Measurements from ENCODE around the gene TBX4. TPM values are rescaled to one million over a fixed set of nuclear protein-coding genes. Genes with fewer than 3 reads are reported as not detected.
A peak's percentile ranks its signal among the peaks of the same experiment; 100 is the strongest.

Gene TBX4
- total and polyA plus RNA-seq, 2 of the 13 experiments (the other 11 are each of a cell fraction or from before 2014, with no cell fraction given) = 0.11 to 1.1 TPM

- TF ChIP-seq BRCA1 (CRISPR knock-in tag; IDR thresholded peaks at IDR 0.05) (no peak), NR1H2 (CRISPR knock-in tag; IDR thresholded peaks at IDR 0.05; ENCODE audit: borderline replicate concordance, low read depth) (no peak), MTF1 (CRISPR knock-in tag; IDR thresholded peaks at IDR 0.05) (no peak), ZNF513 (CRISPR knock-in tag; conservative IDR thresholded peaks at IDR 0.05) (no peak), PTBP1 (IDR thresholded peaks at IDR 0.05; ENCODE audit: low read depth, low read length, poor library complexity, severe bottlenecking) (no peak), YEATS2 (CRISPR knock-in tag; IDR thresholded peaks at IDR 0.05; ENCODE audit: borderline replicate concordance) (no peak; the same call in 1 of the 2 replicates), POLR2AphosphoS5 (IDR thresholded peaks at IDR 0.05; ENCODE audit: low read depth, low read length) (no peak), ARID2 (CRISPR knock-in tag; IDR thresholded peaks at IDR 0.05; ENCODE audit: borderline replicate concordance) (no peak), ZNF20 (CRISPR knock-in tag; IDR thresholded peaks at IDR 0.05) (no peak), NFIC (IDR thresholded peaks at IDR 0.05; ENCODE audit: low read length) (no peak), IRX3 (CRISPR knock-in tag; IDR thresholded peaks at IDR 0.05; ENCODE audit: borderline replicate concordance, low read depth) (peak; percentile 80), SMAD1 (CRISPR knock-in tag; IDR thresholded peaks at IDR 0.05; ENCODE audit: borderline replicate concordance, low read depth) (no peak), ZNF451 (CRISPR knock-in tag; IDR thresholded peaks at IDR 0.05) (no peak), ASH2L (IDR thresholded peaks at IDR 0.05; ENCODE audit: insufficient read length, low read depth, low read length) (no peak), THAP7 (CRISPR knock-in tag; IDR thresholded peaks at IDR 0.05) (no peak), ZFP36L1 (CRISPR knock-in tag; IDR thresholded peaks at IDR 0.05) (no peak), ZNF777 (CRISPR knock-in tag; IDR thresholded peaks at IDR 0.05) (no peak; the same call in 1 of the 2 replicates), HNRNPLL (IDR thresholded peaks at IDR 0.05; ENCODE audit: low read depth, low read length, poor library complexity, severe bottlenecking) (peak; percentile 70), TFDP2 (CRISPR knock-in tag; IDR thresholded peaks at IDR 0.05) (0 out of 2 replicates have a peak, but pooled peaks have one; percentile 17), ZNF367 (CRISPR knock-in tag; IDR thresholded peaks at IDR 0.05; ENCODE audit: borderline replicate concordance) (no peak), DDIT3 (CRISPR knock-in tag; IDR thresholded peaks at IDR 0.05) (no peak), ZSCAN30 (CRISPR knock-in tag; IDR thresholded peaks at IDR 0.05) (no peak), IRF9 (CRISPR knock-in tag; IDR thresholded peaks at IDR 0.05; ENCODE audit: borderline replicate concordance) (no peak)
These were observed 42.7 kb upstream of the TBX4 start (continued) for GRCh38 chr17:61409301-61410112.

Data from HepG2 (cell line).